Measurements from ENCODE around the gene AKAP11. TPM values are rescaled to one million over a fixed set of nuclear protein-coding genes. Genes with fewer than 3 reads are reported as not detected.
A peak's percentile ranks its signal among the peaks of the same experiment; 100 is the strongest.

The AKAP11 gene
- polyA plus RNA-seq, 2 donors, result 3.4 to 4.5 TPM

DNA sequence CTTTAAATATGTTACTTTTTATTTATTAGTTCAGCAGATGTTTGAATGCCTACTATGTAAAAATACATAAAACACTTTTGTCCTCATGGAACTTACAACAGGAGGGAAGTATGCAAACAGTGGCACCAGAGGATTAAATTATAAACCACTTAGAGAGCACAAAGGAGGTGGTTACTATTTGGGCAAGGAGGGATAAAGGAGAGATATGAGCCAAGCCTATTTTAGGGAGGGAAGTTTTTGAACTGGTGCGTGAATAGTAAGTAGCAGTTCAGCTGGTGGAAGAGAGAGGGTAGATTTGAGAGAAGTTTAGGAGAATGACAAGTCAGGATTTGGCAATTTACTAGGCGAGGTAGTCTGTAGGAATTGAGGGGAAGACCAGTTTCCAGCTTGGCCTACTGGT lies 8.6 kb downstream of the AKAP11 start:
- WGBS, 2 donors, result 77 to 83% methylated on average over 2 of the region's 2 CpGs
- no peak overlapping the region for H3K4me3 ChIP-seq (ENCODE audit: low read depth in 1 of 2, low read length in 2 of 2)
- no peaks in the 10 kb centered on the region for H3K27me3 ChIP-seq (ENCODE audit: control insufficient read depth in 1 of 2, insufficient read depth in 2 of 2, low read length in 2 of 2)
- H3K36me3 ChIP-seq (ENCODE audit: control insufficient read depth in 2 of 2, insufficient read depth in 2 of 2, low read length in 1 of 2), result no peaks in the 10 kb centered on the region
- no peaks in the 10 kb centered on the region for H3K9me3 ChIP-seq (ENCODE audit: control insufficient read depth in 2 of 2, insufficient read depth in 1 of 2, low read depth in 1 of 2, low read length in 1 of 2)
- no peak overlapping the region for H3K27ac ChIP-seq (ENCODE audit: low read depth in 2 of 2, low read length in 1 of 2)
- no peaks in the 10 kb centered on the region for H3K4me1 ChIP-seq (ENCODE audit: control insufficient read depth in 2 of 2, insufficient read depth in 2 of 2, low read length in 1 of 2)

DNA sequence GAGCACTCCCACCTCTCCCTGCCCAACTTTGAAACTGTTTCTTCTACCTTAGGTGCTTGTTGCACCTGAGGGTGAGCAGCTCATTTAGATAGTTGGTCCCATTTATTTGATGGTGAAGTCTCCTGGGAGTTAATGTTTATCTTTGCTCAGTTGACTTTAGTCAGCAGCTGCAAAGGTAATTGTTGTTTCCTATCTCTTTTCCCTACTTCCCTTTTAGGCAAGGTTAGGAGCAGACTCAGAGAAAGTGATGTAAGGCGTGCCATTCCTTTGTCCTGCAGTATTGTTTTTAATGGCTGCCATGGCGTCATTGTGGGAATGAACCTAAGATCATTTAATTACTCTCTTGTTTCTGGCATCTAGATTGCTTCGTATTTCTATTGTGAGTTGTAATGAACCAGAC lies 11.6 kb downstream of the AKAP11 start:
- WGBS, 2 donors, result 88 to 90% methylated on average over 3 of the region's 3 CpGs
- no peak overlapping the region for H3K4me3 ChIP-seq (ENCODE audit: low read depth in 1 of 2, low read length in 2 of 2)
- H3K4me1 ChIP-seq (ENCODE audit: control insufficient read depth in 2 of 2, insufficient read depth in 2 of 2, low read length in 1 of 2), result no peaks in the 10 kb centered on the region
- H3K27ac ChIP-seq (ENCODE audit: low read depth in 2 of 2, low read length in 1 of 2), result no peak overlapping the region
- H3K27me3 ChIP-seq (ENCODE audit: control insufficient read depth in 1 of 2, insufficient read depth in 2 of 2, low read length in 2 of 2), result no peaks in the 10 kb centered on the region
- H3K9me3 ChIP-seq (ENCODE audit: control insufficient read depth in 2 of 2, insufficient read depth in 1 of 2, low read depth in 1 of 2, low read length in 1 of 2), result no peaks in the 10 kb centered on the region
- peaks cover 0 to 3% of the 10 kb centered on the region in 2 donors for H3K36me3 ChIP-seq (ENCODE audit: control insufficient read depth in 2 of 2, insufficient read depth in 2 of 2, low read length in 1 of 2)

DNA sequence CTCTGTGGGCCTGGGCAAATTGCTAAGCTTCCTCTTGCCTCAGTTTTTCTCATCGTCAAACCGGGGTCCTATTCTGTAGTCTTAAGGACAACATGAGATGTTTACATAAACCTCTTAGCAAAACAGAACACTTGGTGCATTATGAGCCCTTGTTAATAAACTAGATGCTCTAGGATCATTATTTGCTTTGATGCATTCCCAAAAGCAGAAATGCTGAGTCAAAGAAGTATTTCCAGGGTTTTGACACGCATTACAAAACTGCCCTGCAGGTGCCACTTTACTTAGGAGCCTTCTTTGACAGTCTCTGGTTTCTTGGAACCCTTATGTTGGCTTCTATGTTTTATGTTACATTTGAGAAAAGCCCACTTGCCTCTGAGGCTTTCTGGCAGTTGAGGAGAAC lies 12.1 kb downstream of the AKAP11 start:
- no peaks in the 10 kb centered on the region for H3K4me1 ChIP-seq (ENCODE audit: control insufficient read depth in 2 of 2, insufficient read depth in 2 of 2, low read length in 1 of 2)
- no peaks in the 10 kb centered on the region for H3K27me3 ChIP-seq (ENCODE audit: control insufficient read depth in 1 of 2, insufficient read depth in 2 of 2, low read length in 2 of 2)
- H3K27ac ChIP-seq (ENCODE audit: low read depth in 2 of 2, low read length in 1 of 2), result no peak overlapping the region
- H3K36me3 ChIP-seq (ENCODE audit: control insufficient read depth in 2 of 2, insufficient read depth in 2 of 2, low read length in 1 of 2), result peaks cover 0 to 3% of the 10 kb centered on the region in 2 donors
- WGBS, 2 donors, result 78 to 87% methylated on average over 3 of the region's 3 CpGs
- no peak overlapping the region for H3K4me3 ChIP-seq (ENCODE audit: low read depth in 1 of 2, low read length in 2 of 2)
- no peaks in the 10 kb centered on the region for H3K9me3 ChIP-seq (ENCODE audit: control insufficient read depth in 2 of 2, insufficient read depth in 1 of 2, low read depth in 1 of 2, low read length in 1 of 2)

DNA sequence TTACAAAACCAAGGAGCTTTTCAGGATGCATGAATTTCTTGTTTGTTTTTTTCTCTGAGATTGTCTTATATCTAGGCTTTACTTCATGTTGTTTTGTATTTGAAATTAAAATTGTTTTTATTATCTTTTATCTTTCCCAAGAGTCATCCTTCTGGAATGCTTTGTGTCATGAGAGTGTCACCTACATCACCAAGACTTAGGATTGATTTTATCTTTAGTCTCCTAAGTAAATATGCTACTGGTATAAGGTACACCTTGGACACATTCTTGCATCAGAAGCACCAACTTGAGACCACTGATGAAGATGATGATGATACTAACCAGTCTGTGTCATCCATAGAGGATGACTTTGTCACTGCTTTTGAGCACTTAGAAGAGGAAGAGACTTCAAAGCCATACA lies 26.4 kb downstream of the AKAP11 start:
- Histone ChIP-seq H3K27ac (ENCODE audit: low read depth in 2 of 2, low read length in 1 of 2) (no peak overlapping the region), H3K4me3 (ENCODE audit: low read depth in 1 of 2, low read length in 2 of 2) (no peak overlapping the region), H3K27me3 (ENCODE audit: control insufficient read depth in 1 of 2, insufficient read depth in 2 of 2, low read length in 2 of 2) (no peaks in the 10 kb centered on the region), H3K36me3 (ENCODE audit: control insufficient read depth in 2 of 2, insufficient read depth in 2 of 2, low read length in 1 of 2) (peaks cover 9 to 14% of the 10 kb centered on the region in 2 donors), H3K9me3 (ENCODE audit: control insufficient read depth in 2 of 2, insufficient read depth in 1 of 2, low read depth in 1 of 2, low read length in 1 of 2) (no peaks in the 10 kb centered on the region), H3K4me1 (ENCODE audit: control insufficient read depth in 2 of 2, insufficient read depth in 2 of 2, low read length in 1 of 2) (no peaks in the 10 kb centered on the region)

DNA sequence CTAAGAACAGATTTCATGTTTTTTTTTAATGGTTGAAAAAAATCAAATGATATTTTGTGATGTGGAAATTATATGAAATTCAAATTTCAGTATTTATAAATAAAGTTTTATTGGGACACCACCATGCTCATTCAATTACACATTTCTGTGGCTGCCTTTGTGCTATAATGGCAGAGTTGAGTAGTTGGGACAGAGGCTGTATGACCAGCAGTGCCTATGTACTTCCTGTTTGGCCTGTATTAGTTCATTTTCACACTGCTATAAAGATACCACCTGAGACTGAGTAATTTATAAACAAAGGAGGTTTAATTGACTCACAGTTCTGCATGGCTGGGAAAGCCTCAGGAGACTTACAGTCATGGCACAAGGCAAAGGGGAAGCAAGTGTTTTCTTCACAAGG lies 33.6 kb downstream of the AKAP11 start:
- no peaks in the 10 kb centered on the region for H3K9me3 ChIP-seq (ENCODE audit: control insufficient read depth in 2 of 2, insufficient read depth in 1 of 2, low read depth in 1 of 2, low read length in 1 of 2)
- H3K36me3 ChIP-seq (ENCODE audit: control insufficient read depth in 2 of 2, insufficient read depth in 2 of 2, low read length in 1 of 2), result peaks cover 7 to 11% of the 10 kb centered on the region in 2 donors
- H3K27ac ChIP-seq (ENCODE audit: low read depth in 2 of 2, low read length in 1 of 2), result no peak overlapping the region
- no peak overlapping the region for H3K4me3 ChIP-seq (ENCODE audit: low read depth in 1 of 2, low read length in 2 of 2)
- H3K4me1 ChIP-seq (ENCODE audit: control insufficient read depth in 2 of 2, insufficient read depth in 2 of 2, low read length in 1 of 2), result no peaks in the 10 kb centered on the region
- no peaks in the 10 kb centered on the region for H3K27me3 ChIP-seq (ENCODE audit: control insufficient read depth in 1 of 2, insufficient read depth in 2 of 2, low read length in 2 of 2)

DNA sequence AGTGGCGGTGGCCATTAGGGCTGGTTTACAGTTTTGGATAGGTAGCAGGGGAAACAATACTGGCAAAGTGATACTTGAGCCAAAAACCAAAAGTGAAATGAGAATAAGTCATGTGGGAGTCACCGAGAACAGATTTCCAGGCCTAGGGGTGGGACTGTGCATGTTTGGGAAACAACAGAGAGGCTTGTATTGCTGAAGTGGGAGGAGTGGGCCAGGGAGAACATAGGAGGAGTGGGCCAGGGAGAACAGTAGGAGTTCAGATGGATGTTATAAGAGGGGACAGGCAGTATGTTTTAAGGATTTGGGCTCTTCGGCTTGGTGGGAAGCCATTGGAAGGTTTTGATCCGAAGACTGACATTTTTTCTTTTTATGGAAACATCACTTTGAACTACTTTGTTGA lies 35.5 kb downstream of the AKAP11 start:
- peaks cover 2 to 6% of the 10 kb centered on the region in 2 donors for H3K36me3 ChIP-seq (ENCODE audit: control insufficient read depth in 2 of 2, insufficient read depth in 2 of 2, low read length in 1 of 2)
- H3K4me1 ChIP-seq (ENCODE audit: control insufficient read depth in 2 of 2, insufficient read depth in 2 of 2, low read length in 1 of 2), result no peaks in the 10 kb centered on the region
- no peaks in the 10 kb centered on the region for H3K9me3 ChIP-seq (ENCODE audit: control insufficient read depth in 2 of 2, insufficient read depth in 1 of 2, low read depth in 1 of 2, low read length in 1 of 2)
- no peak overlapping the region for H3K27ac ChIP-seq (ENCODE audit: low read depth in 2 of 2, low read length in 1 of 2)
- no peak overlapping the region for H3K4me3 ChIP-seq (ENCODE audit: low read depth in 1 of 2, low read length in 2 of 2)
- 71 to 97% methylated on average over 3 to 4 of the region's 4 CpGs for WGBS, 2 donors
- H3K27me3 ChIP-seq (ENCODE audit: control insufficient read depth in 1 of 2, insufficient read depth in 2 of 2, low read length in 2 of 2), result no peaks in the 10 kb centered on the region

DNA sequence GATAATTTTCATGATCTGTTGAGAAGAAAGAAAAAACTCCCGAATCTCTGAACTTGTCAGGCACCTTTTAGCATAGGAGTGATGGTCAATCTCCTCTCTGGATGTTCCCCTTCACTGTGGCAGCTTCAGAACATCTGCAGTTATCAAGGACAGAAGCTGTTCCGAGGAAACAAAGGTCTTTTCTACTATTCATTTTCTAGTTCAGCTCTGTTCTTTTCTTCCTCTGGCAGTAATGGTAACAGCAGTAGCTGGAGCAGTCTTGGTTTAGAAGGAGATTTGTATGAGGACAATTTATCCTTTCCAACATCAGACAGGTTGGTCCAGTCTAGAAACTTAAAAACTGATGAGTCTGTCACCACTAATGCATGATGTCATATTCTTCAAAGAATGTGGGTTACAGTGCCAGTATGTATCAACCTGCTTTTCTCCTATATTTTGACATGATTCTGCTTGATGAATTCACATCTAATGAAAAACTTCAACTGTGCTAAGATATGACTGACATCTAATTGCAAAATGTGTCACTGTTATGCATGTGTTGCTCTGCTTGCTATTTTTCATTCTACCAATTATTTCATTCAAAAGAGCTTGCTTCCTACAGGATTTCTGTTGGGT lies 41.0 kb downstream of the AKAP11 start:
- peaks cover 2 to 4% of the 10 kb centered on the region in 2 donors for H3K36me3 ChIP-seq (ENCODE audit: control insufficient read depth in 2 of 2, insufficient read depth in 2 of 2, low read length in 1 of 2)
- 87 to 88% methylated on average over 2 of the region's 2 CpGs for WGBS, 2 donors
- no peaks in the 10 kb centered on the region for H3K27me3 ChIP-seq (ENCODE audit: control insufficient read depth in 1 of 2, insufficient read depth in 2 of 2, low read length in 2 of 2)

DNA sequence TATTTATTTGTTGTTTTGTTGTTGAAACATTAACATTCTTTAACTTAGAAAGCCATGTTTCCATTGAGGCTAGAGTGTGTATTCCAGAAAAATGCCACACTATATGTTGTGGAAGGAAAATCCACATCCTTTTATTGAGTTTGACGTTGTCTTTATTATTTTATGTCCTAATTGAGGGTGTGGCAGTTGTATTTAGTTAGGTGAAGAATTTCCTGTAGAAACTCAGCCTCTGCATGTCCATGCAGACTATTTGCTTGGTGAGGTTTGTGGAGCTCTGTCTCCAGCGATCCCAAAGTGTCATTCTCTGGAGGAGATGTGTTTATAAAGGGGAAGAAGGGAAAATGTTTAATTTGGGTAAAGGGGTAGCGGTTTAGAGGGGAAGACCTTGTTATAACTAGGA lies 46.6 kb downstream of the AKAP11 start:
- Histone ChIP-seq H3K4me1 (ENCODE audit: control insufficient read depth in 2 of 2, insufficient read depth in 2 of 2, low read length in 1 of 2) (no peaks in the 10 kb centered on the region), H3K36me3 (ENCODE audit: control insufficient read depth in 2 of 2, insufficient read depth in 2 of 2, low read length in 1 of 2) (no peaks in the 10 kb centered on the region), H3K27ac (ENCODE audit: low read depth in 2 of 2, low read length in 1 of 2) (no peak overlapping the region), H3K27me3 (ENCODE audit: control insufficient read depth in 1 of 2, insufficient read depth in 2 of 2, low read length in 2 of 2) (no peaks in the 10 kb centered on the region), H3K9me3 (ENCODE audit: control insufficient read depth in 2 of 2, insufficient read depth in 1 of 2, low read depth in 1 of 2, low read length in 1 of 2) (no peaks in the 10 kb centered on the region), H3K4me3 (ENCODE audit: low read depth in 1 of 2, low read length in 2 of 2) (no peak overlapping the region)
- 55% methylated on average over 3 of the region's 3 CpGs for WGBS, 2 donors

More for the DNA sequence above, 41.0 kb downstream of the AKAP11 start:
- Histone ChIP-seq H3K4me3 (ENCODE audit: low read depth in 1 of 2, low read length in 2 of 2) (no peak overlapping the region), H3K27ac (ENCODE audit: low read depth in 2 of 2, low read length in 1 of 2) (peak overlapping the region in 1 of 2 donors; percentile 54), H3K9me3 (ENCODE audit: control insufficient read depth in 2 of 2, insufficient read depth in 1 of 2, low read depth in 1 of 2, low read length in 1 of 2) (no peaks in the 10 kb centered on the region), H3K4me1 (ENCODE audit: control insufficient read depth in 2 of 2, insufficient read depth in 2 of 2, low read length in 1 of 2) (no peaks in the 10 kb centered on the region)

DNA sequence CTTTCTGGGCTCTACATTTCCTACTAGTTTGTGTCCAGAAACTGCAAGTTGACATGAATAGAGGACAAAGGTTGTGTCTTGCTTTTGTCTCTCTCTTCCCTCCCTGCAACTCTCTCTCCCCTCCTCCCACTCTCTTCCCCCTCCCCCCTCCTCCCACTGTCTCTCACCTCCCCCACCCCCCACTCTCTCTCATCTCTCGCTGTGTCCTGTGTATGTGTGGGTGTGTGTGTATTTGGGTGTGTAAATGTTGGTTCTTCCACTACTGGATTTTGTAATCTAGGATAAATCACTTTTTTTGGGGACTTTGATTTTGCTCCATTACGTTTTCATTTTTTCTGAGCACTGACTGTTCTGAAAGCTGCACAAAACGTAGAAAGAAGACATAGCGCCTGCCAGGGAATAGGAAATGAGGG lies 48.4 kb downstream of the AKAP11 start:
- Histone ChIP-seq H3K9me3 (ENCODE audit: control insufficient read depth in 2 of 2, insufficient read depth in 1 of 2, low read depth in 1 of 2, low read length in 1 of 2) (no peaks in the 10 kb centered on the region), H3K36me3 (ENCODE audit: control insufficient read depth in 2 of 2, insufficient read depth in 2 of 2, low read length in 1 of 2) (no peaks in the 10 kb centered on the region), H3K4me1 (ENCODE audit: control insufficient read depth in 2 of 2, insufficient read depth in 2 of 2, low read length in 1 of 2) (no peaks in the 10 kb centered on the region), H3K27ac (ENCODE audit: low read depth in 2 of 2, low read length in 1 of 2) (no peak overlapping the region), H3K4me3 (ENCODE audit: low read depth in 1 of 2, low read length in 2 of 2) (no peak overlapping the region), H3K27me3 (ENCODE audit: control insufficient read depth in 1 of 2, insufficient read depth in 2 of 2, low read length in 2 of 2) (no peaks in the 10 kb centered on the region)
- WGBS, 2 donors, result 81 to 84% methylated on average over 4 of the region's 4 CpGs

DNA sequence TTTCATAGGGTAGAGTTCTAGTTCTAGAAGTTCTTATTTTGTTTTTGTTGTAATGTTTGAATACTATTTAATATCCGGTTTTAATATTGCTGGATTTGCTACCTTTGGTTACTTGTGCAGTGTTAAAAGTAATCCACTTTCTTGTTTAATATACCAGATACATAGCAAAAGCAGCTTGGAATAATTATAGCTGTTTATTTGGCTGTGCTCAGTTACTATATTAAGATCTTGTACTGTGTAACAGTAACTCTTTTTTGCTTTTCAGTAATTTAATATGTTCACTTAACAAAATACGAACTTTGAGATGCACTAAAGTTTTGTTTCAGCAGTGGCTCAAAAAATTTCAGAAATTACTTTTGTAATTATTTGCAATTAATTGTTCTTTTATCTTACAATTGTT lies 50.9 kb downstream of the AKAP11 start:
- no peaks in the 10 kb centered on the region for H3K27me3 ChIP-seq (ENCODE audit: control insufficient read depth in 1 of 2, insufficient read depth in 2 of 2, low read length in 2 of 2)
- WGBS, 2 donors, result 86 to 89% methylated on average over 2 of the region's 2 CpGs
- no peak overlapping the region for H3K4me3 ChIP-seq (ENCODE audit: low read depth in 1 of 2, low read length in 2 of 2)
- no peaks in the 10 kb centered on the region for H3K9me3 ChIP-seq (ENCODE audit: control insufficient read depth in 2 of 2, insufficient read depth in 1 of 2, low read depth in 1 of 2, low read length in 1 of 2)
- H3K36me3 ChIP-seq (ENCODE audit: control insufficient read depth in 2 of 2, insufficient read depth in 2 of 2, low read length in 1 of 2), result no peaks in the 10 kb centered on the region
- H3K4me1 ChIP-seq (ENCODE audit: control insufficient read depth in 2 of 2, insufficient read depth in 2 of 2, low read length in 1 of 2), result no peaks in the 10 kb centered on the region
- no peak overlapping the region for H3K27ac ChIP-seq (ENCODE audit: low read depth in 2 of 2, low read length in 1 of 2)
